HG02973 (cell line): ENCODE measurements around the gene TRMT13.
"Not testable (repeated sequence)": the region's sequence is repeated elsewhere in the genome, so short reads cannot be mapped to it uniquely, and the experiment has no call there.

Experiments used
- ATAC-seq: cut with Tn5 transposase; IDR thresholded peaks from one replicate; pipeline ENCODE4 v1.9.1; 2021; ENCODE audit warnings: moderate library complexity; ENCODE audit not compliant: unreplicated experiment

TRMT13 gene

GRCh38 chr1:100162881-100163280, 29.9 kb downstream of the TRMT13 start:
- ATAC-seq = no peak

GRCh38 chr1:100164216-100164615, 31.3 kb downstream of the TRMT13 start:
- ATAC-seq = no peak

DNA sequence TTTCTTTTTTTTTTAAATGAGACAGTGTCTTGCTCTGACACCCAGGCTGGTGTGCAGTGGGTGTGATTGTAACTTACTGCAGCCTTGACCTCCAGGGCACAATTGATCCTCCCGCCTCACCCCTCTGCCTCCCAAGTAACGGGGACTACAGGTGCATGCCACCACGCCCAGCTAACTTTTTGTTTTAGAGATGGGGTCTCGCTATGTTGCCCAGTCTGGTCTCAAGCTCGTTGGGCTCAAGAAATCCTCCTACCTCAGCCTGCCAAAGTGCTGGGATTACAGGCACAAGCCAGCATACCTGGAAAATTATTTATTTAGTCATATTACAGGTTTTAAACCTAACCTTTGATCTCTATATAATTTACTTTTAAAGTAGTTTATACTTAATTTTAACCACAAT, 31.7 kb downstream of the TRMT13 start:
- ATAC-seq = no peak

GRCh38 chr1:100168051-100168450, 35.1 kb downstream of the TRMT13 start:
- no peak for ATAC-seq

DNA sequence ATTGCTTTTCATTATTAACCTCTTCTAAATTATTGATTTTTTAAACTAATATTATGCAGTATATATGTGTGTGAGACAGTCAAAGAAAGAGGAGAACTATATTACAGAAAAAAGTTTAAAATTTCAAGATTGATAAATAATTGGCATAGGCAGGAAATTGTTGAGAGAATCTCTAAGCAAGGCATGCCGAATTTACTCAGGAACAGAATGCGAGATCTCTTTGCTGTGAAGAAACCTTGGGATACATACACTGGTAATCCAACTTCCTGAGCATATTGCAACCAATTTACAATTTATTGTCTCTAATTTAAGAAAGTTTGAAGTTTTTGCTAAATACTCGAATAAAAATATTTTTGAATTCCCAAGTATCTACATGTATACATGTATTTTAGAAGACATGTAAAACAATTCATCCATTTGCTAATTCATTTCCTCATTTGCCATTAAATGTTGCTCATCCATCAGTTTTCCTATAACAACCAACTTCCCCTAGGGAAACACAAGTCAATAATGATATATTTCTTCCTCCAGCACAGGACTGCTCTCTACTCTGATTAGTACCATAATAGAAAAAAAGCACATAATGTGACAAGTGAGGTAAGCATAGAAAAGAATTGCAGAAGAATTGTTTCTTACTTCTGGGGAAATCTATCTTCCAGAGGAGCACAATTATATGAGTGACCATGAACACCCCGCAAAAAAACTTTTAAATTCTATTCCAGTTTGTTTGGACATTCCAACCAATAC, 44.5 kb downstream of the TRMT13 start:
- no peak for ATAC-seq

DNA sequence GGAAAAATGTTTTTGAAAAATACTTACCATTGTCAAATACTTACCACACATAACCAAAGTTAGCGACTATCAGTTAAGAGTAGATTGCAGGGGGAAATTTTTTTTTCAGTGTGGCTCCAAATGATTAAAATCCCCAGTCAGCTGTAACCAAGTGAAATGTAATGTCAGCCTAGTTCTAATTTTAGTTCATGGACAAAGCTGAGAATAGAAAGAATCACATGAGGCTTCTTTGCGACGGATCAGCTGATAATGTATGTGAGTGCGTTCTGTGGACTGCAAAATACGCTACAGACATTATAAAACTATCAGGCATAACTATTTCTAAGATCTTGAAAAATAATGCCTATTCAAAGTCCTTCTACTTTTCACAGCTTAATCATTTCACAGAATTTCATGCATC, 45.1 kb downstream of the TRMT13 start, which contains the start of gene LRRC39:
Gene LRRC39 (minus strand): TSS at position 166 of the 400 bp plus-strand sequence. CDS start 9,740 bp downstream, outside the sequence.
- no peak for ATAC-seq

DNA sequence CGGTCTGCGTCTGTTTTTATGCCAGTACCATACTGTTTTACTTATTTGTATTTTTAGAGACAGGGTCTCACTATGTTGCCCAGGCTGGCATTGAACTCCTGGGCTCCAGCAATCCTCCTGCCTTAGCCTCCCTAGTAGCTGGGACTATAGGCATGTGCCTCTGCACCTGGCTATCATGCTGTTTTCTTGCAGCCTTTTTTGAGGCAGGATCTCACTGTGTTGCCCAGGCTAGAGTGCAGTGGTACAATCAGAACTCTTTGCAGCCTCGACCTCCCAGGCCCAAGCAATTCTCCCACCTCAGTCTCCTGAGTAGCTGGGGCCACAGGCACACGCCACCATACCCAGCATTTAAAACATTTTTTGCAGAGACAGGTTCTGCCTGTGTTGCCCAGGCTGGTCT, 50.4 kb downstream of the TRMT13 start:
- ATAC-seq = no peak

GRCh38 chr1:100184536-100184935, 51.6 kb downstream of the TRMT13 start:
- ATAC-seq = peak; percentile 80

GRCh38 chr1:100187912-100188311, 54.9 kb downstream of the TRMT13 start:
- no peak for ATAC-seq

GRCh38 chr1:100188617-100189016, 55.7 kb downstream of the TRMT13 start:
- ATAC-seq = no peak

- no peak for ATAC-seq
Measured at GRCh38 chr1:100198596-100198995, 65.6 kb downstream of the TRMT13 start.

DNA sequence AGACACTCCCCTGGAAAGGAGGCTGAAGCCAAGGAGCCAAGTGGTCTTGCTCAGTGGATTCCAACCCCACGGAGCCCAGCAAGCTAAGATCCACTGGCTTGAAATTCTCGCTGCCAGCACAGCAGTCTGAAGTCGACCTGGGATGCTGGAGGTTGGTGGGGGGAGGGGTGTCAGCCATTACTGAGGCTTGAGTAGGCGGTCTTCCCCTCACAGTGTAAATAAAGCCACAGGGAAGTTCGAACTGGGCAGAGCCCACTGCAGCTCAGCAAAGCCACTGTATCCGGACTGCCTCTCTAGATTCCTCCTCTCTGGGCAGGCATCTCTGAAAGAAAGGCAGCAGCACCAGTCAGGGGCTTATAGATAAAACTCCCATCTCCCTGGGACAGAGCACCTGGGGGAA, 67.1 kb downstream of the TRMT13 start:
- ATAC-seq = not testable (repeated sequence)
